PC-9 (cell line): ENCODE measurements around the gene SIK1. TPM values are rescaled to one million over a fixed set of nuclear protein-coding genes. Genes with fewer than 3 reads are reported as not detected.
"Not testable (repeated sequence)": the region's sequence is repeated elsewhere in the genome, so short reads cannot be mapped to it uniquely, and the experiment has no call there.

Experiments
- BruUV-seq: library from RNA; stranded (reverse); fragments of 400-500 nt; replicated peaks from 2 replicates; lab custom pipeline; 2021; lab: Mats Ljungman, UMichigan
- CTCF ChIA-PET: fragments of 300-600 bp; sonication (Branson Sonifier 250); formaldehyde crosslinking; loops from one replicate; lab custom pipeline; 2022; ENCODE audit warnings: antibody characterized with exemption; lab: Charles Lee
- POLR2A ChIA-PET: fragments of 300-600 bp; sonication (Branson Sonifier 250); formaldehyde crosslinking; loops from one replicate; lab custom pipeline; 2022; ENCODE audit warnings: antibody characterized with exemption; ENCODE audit not compliant: unreplicated experiment; lab: Charles Lee
- DNase-seq, 2 experiments: peaks; one replicate each; pipeline versions ENCODE4 v3.0.0 to v3.0.0-alpha.2; 2015 to 2022; ENCODE audit warnings: mixed read lengths in 1 of 2
- H2AFZ ChIP-seq: fragments of 200-600 bp; sonication (generic); 2 replicates; pipeline ENCODE4 v1.8.1; 2017; ENCODE audit warnings: antibody characterized with exemption
- H3F3A ChIP-seq: fragments of 200-600 bp; sonication (generic); 2 replicates; pipeline ENCODE4 v1.8.1; 2017; ENCODE audit warnings: antibody characterized with exemption, mild to moderate bottlenecking, low read depth; ENCODE audit not compliant: insufficient read depth
- H3K27ac ChIP-seq: fragments of 200-600 bp; sonication (generic); 2 replicates; pipeline ENCODE4 v1.6.1; 2016; ENCODE audit warnings: mixed run types
- H3K27me3 ChIP-seq: fragments of 200-600 bp; sonication (generic); 2 replicates; pipeline ENCODE4 v1.6.1; 2016; ENCODE audit warnings: low read depth, mixed run types; ENCODE audit not compliant: insufficient read depth
- H3K36me3 ChIP-seq: fragments of 200-600 bp; sonication (generic); 2 replicates; pipeline ENCODE4 v1.6.1; 2016; ENCODE audit warnings: low read depth, mixed run types
- H3K4me1 ChIP-seq: fragments of 200-600 bp; sonication (generic); replicated peaks from 2 replicates; pipeline ENCODE4 v1.6.1; 2016; ENCODE audit warnings: mixed run types; ENCODE audit not compliant: insufficient read depth
- H3K4me2 ChIP-seq: fragments of 200-600 bp; sonication (generic); 2 replicates; pipeline ENCODE4 v1.6.1; 2017; ENCODE audit warnings: mixed run types
- H3K4me3 ChIP-seq: fragments of 200-600 bp; sonication (generic); 2 replicates; pipeline ENCODE4 v1.6.1; 2016; ENCODE audit warnings: mixed run types
- H3K79me2 ChIP-seq: fragments of 200-600 bp; sonication (generic); 2 replicates; pipeline ENCODE4 v1.6.1; 2017; ENCODE audit warnings: low read depth, mixed run types
- H3K9me2 ChIP-seq: fragments of 200-600 bp; sonication (generic); 2 replicates; pipeline ENCODE4 v1.8.1; 2017; ENCODE audit warnings: mild to moderate bottlenecking; ENCODE audit not compliant: insufficient read depth
- H3K9me3 ChIP-seq: fragments of 200-600 bp; sonication (generic); 2 replicates; pipeline ENCODE4 v1.8.1; 2016; ENCODE audit warnings: low read depth; ENCODE audit not compliant: insufficient read depth
- H4K20me1 ChIP-seq: fragments of 200-600 bp; sonication (generic); 2 replicates; pipeline ENCODE4 v1.8.1; 2017; ENCODE audit not compliant: insufficient read depth
- intact Hi-C: fragments of 100-400 bp; cut with micrococcal nuclease; formaldehyde crosslinking; loops from one replicate; pipeline ENCODE4 v1.10.0; 2022; ENCODE audit not compliant: unreplicated experiment
- total RNA-seq: library from RNA; stranded (reverse); gene quantifications from 2 replicates; pipeline ENCODE4 v1.2.3, GENCODE V29; 2021

SIK1 gene
- total RNA-seq, 1 experiment from 2014 or later, result 28.5 TPM

- H3F3A ChIP-seq, CTCF ChIA-PET, intact Hi-C loops, H3K36me3 ChIP-seq, DNase-seq, BruUV-seq, H3K4me2 ChIP-seq, H3K9me2 ChIP-seq, H2AFZ ChIP-seq, H3K27me3 ChIP-seq, H3K4me1 ChIP-seq, H3K27ac ChIP-seq, H4K20me1 ChIP-seq, H3K4me3 ChIP-seq, POLR2A ChIA-PET, H3K79me2 ChIP-seq, H3K9me3 ChIP-seq: not testable (repeated sequence)
Observed at GRCh38 chr21:43451850-43452249, 24.9 kb upstream of the SIK1 start.

- H3K27ac ChIP-seq, BruUV-seq, H3K9me2 ChIP-seq, H3K4me1 ChIP-seq, H3K79me2 ChIP-seq, POLR2A ChIA-PET, H3K27me3 ChIP-seq, H4K20me1 ChIP-seq, H3F3A ChIP-seq, H2AFZ ChIP-seq, H3K9me3 ChIP-seq, DNase-seq, H3K4me3 ChIP-seq, H3K4me2 ChIP-seq, intact Hi-C loops, CTCF ChIA-PET, H3K36me3 ChIP-seq: not testable (repeated sequence)
Observed at GRCh38 chr21:43450287-43450686, 23.4 kb upstream of the SIK1 start.

DNA sequence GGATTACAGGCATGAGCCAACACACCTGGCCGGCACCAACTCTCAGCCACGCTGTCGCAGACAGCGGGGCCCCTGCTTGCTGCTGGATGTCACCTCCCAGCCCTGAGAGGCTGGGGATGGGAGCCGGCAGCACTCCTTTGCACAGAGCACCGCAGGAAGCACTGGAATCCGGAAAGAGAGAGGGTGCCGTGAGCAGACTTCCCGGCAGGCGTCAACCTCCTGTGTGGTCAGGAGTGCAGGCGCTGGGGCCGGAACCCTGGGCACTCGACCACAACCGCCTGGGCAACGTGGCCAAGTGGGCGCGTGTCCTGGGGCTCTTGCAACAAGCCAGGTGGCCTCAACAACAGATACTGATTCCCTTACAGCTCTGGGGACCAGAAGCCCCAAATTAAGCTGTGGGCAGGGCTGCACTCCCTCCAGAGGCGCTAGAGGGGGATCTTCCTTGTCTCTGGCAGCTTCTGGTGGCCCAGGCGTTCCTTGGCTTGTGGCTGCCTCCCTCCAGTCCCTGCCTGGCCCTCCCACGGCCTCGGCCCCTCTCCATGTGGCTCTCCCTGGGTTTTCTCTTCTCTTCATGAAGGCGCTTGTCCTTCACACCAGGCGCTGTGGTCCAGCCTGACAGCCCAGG lies 20.5 kb upstream of the SIK1 start:
- CTCF ChIA-PET, POLR2A ChIA-PET, H3K4me3 ChIP-seq, intact Hi-C loops, H3K4me2 ChIP-seq, H2AFZ ChIP-seq, H4K20me1 ChIP-seq, DNase-seq, H3F3A ChIP-seq, H3K27ac ChIP-seq, H3K27me3 ChIP-seq, BruUV-seq, H3K36me3 ChIP-seq, H3K9me2 ChIP-seq, H3K9me3 ChIP-seq, H3K4me1 ChIP-seq, H3K79me2 ChIP-seq: not testable (repeated sequence)

DNA sequence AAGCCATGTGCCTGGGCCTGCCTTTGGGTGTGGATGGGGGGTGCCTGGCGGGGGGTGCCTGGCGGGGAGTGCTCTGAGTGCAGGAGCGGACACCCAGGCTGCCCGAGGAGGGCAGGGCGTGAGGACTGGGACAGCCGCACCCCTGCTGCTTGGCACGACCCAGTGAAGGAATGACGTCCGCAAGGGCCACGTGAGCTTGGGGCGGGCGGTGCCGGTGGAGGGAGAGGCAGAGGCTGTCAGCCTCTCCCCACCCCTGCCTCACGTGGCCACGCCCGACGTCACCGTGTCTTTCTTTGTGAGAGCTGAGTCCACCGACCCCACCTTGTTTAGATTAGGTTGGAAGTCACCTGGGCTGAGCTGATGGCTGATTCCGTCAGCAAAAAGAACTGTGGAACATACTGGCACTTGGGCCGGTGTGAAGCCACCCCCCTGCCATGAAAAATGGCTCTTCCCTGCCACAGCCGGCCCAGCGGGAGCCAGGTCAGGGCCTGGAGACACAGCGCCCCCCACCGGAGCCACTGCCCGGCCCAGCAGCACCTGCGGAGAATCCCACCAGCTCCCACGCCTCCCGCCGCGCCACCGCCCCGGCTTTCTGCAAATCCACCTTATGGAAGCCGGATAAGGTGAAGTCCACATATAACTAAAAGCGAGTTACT lies 19.5 kb upstream of the SIK1 start:
- H3K4me3 ChIP-seq, H3K9me3 ChIP-seq, H3K79me2 ChIP-seq, H3K4me2 ChIP-seq, H3K27ac ChIP-seq, BruUV-seq, H3K9me2 ChIP-seq, H2AFZ ChIP-seq, POLR2A ChIA-PET, intact Hi-C loops, H3F3A ChIP-seq, H3K36me3 ChIP-seq, H3K27me3 ChIP-seq, H3K4me1 ChIP-seq, CTCF ChIA-PET, DNase-seq, H4K20me1 ChIP-seq: not testable (repeated sequence)

- H4K20me1 ChIP-seq, POLR2A ChIA-PET, H3F3A ChIP-seq: not testable (repeated sequence)
Observed at GRCh38 chr21:43444524-43444923, 17.6 kb upstream of the SIK1 start.

DNA sequence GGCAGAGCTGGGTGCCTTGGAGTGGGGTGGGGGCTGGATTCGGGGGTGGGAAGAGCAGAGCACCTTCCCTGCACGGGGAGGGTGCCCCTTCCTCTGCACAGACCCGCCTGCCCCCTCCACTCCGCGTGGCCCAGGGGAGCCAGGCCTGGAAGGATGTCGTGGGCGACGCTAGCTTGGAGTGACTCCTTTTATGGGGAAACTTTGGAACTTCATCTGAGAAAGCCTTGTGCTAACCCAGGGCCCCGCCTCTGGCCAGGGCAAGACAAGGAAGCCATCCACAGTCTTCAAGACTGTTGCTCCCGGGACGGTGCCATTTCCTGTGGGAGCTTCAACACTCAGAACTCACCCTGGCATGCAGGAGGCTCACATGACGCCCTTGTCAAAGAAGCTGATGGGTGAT lies 15.6 kb upstream of the SIK1 start:
- H3K4me1 ChIP-seq, H3K36me3 ChIP-seq, H3F3A ChIP-seq, H3K9me3 ChIP-seq, POLR2A ChIA-PET, CTCF ChIA-PET, H3K9me2 ChIP-seq, H3K4me2 ChIP-seq, H4K20me1 ChIP-seq, H3K79me2 ChIP-seq, H2AFZ ChIP-seq, H3K4me3 ChIP-seq, BruUV-seq, H3K27me3 ChIP-seq, DNase-seq, intact Hi-C loops, H3K27ac ChIP-seq: not testable (repeated sequence)

More at GRCh38 chr21:43444524-43444923, 17.6 kb upstream of the SIK1 start:
- H3K27me3 ChIP-seq, H3K79me2 ChIP-seq, H3K9me2 ChIP-seq, CTCF ChIA-PET, H2AFZ ChIP-seq, intact Hi-C loops, H3K9me3 ChIP-seq, H3K4me2 ChIP-seq, H3K4me3 ChIP-seq, H3K36me3 ChIP-seq, H3K27ac ChIP-seq, H3K4me1 ChIP-seq, BruUV-seq, DNase-seq: not testable (repeated sequence)

DNA sequence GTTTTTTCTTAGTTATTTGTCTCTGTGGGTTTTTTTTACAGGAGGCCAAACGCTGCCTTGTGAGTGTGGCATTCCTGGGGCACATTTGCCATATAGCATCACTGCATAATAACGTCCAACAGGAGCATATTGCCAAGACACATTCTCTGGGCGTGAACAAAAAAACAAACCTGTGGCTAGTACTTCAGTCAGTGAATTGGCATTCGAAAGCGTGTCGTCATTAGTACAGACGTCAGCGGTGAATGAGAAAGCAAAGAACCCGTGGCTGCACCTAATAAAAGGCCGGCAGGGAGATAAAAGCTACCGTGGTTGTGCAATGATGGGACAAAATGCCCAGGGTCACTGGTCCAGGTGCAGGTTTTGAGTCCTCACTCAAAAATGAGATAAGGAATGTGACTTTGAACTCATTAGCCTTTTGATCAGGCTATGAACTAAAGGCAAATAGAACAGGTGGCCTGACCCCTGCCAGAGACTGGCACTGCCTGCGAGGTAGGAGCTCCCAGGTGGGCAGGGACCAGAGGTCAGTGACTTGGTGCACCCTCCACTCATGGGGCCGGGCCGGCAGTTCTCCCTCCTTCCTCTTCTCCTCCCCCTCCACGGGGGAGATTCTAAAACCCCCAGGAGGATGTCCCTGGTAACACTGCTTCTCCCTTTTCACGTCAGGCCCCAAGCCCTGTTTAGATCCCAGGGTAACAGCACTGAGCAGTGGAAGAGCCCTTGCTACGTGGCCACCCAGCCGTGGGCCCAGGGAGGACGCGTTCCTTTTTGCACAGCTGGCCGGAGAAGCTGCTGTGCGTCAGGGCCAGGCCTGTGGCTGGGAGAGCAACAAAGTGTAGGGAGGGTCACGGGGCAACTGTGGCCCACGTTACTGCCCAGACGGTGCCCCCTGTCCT lies 14.2 kb upstream of the SIK1 start:
- H2AFZ ChIP-seq, H3K9me3 ChIP-seq, H3K27ac ChIP-seq, H3K36me3 ChIP-seq, intact Hi-C loops, DNase-seq, H3F3A ChIP-seq, POLR2A ChIA-PET, H3K27me3 ChIP-seq, H3K4me3 ChIP-seq, BruUV-seq, H3K9me2 ChIP-seq, H3K79me2 ChIP-seq, H4K20me1 ChIP-seq, H3K4me2 ChIP-seq, CTCF ChIA-PET, H3K4me1 ChIP-seq: not testable (repeated sequence)
